Stimulated activated CD4-positive, alpha-beta T cell treated with anti-CD3 and anti-CD28 coated beads, Interleukin-15, amount 100 ng/mL, for 24 hours (primary cell): ENCODE data around the gene DRC3.
"Not testable (repeated sequence)": the region's sequence is repeated elsewhere in the genome, so short reads cannot be mapped to it uniquely, and the experiment has no call there.

Source experiments
- DNase-seq: peaks from one replicate; pipeline ENCODE4 v3.0.0-alpha.2; 2020

DRC3 gene

GRCh38 chr17:17972126-17972951 lies at the start of gene DRC3, which contains the start of gene TOM1L2:
Gene DRC3 (plus strand): TSS chr17:17972862. CDS start chr17:17977599, 4,737 bp downstream.
Gene TOM1L2 (minus strand): TSS chr17:17972400. CDS start chr17:17972313, 87 bp downstream.
- DNase-seq = peak; percentile 100

- no peak for DNase-seq
These were observed 48.4 kb upstream of the DRC3 start for GRCh38 chr17:17924131-17924856.

- DNase-seq = no peak
These were observed 47.8 kb upstream of the DRC3 start for GRCh38 chr17:17924857-17925250.

GRCh38 chr17:17926036-17926435 lies 46.6 kb upstream of the DRC3 start:
- no peak for DNase-seq

- no peak for DNase-seq
These were observed 45.7 kb upstream of the DRC3 start for GRCh38 chr17:17926840-17927449.

- no peak for DNase-seq
These were observed 44.0 kb upstream of the DRC3 start for GRCh38 chr17:17928398-17929287.

GRCh38 chr17:17929655-17930380 lies 42.8 kb upstream of the DRC3 start:
- DNase-seq = no peak

GRCh38 chr17:17930674-17931073 lies 42.0 kb upstream of the DRC3 start:
- DNase-seq = no peak

- no peak for DNase-seq
These were observed 41.5 kb upstream of the DRC3 start for GRCh38 chr17:17931159-17931558.

GRCh38 chr17:17933775-17934174 lies 38.9 kb upstream of the DRC3 start:
- DNase-seq = no peak

GRCh38 chr17:17934214-17934613 lies 38.4 kb upstream of the DRC3 start:
- DNase-seq = no peak

- no peak for DNase-seq
These were observed 37.9 kb upstream of the DRC3 start for GRCh38 chr17:17934806-17935205.

GRCh38 chr17:17935321-17936271 lies 37.1 kb upstream of the DRC3 start:
- no peak for DNase-seq

GRCh38 chr17:17937201-17937853 lies 35.3 kb upstream of the DRC3 start:
- DNase-seq = no peak

- DNase-seq = no peak
These were observed 34.7 kb upstream of the DRC3 start for GRCh38 chr17:17937958-17938357.

GRCh38 chr17:17938388-17939107 lies 34.1 kb upstream of the DRC3 start:
- DNase-seq = no peak

- not testable (repeated sequence) for DNase-seq
These were observed 32.7 kb upstream of the DRC3 start for GRCh38 chr17:17939941-17940340.

- DNase-seq = no peak
These were observed 32.2 kb upstream of the DRC3 start for GRCh38 chr17:17940441-17940911.

- no peak for DNase-seq
These were observed 31.6 kb upstream of the DRC3 start for GRCh38 chr17:17941015-17941414.
